ENCODE measurements around the gene EXTL2. TPM values are rescaled to one million over a fixed set of nuclear protein-coding genes. Genes with fewer than 3 reads are reported as not detected.

The EXTL2 gene
- total and polyA plus RNA-seq, 2 donors (not counting 3 experiments of a cell fraction or from before 2014, with no cell fraction given) = 19.4 to 30.7 TPM

- H4K20me1 ChIP-seq (replicated peaks; ENCODE audit: control insufficient read depth, extremely low read depth, insufficient read depth, low read length) = no peaks in the 10 kb centered on the region
- POLR2A ChIA-PET = no interaction called here
- no peak overlapping the region for H3K27ac ChIP-seq (ENCODE audit: insufficient read depth, low read depth, low read length)
- intact Hi-C loops (cut with micrococcal nuclease) = no loop called here
- dilution Hi-C loops (cut with MboI; ENCODE audit: extremely low pct_ligation_motif_present, low sequenced_read_pairs) = loop anchor here (25.0 kb wide), 1 partner anchor 241 kb away; no protein-coding TSS in a partner anchor
- DNase-seq (ENCODE audit: low read depth, low spot score) (no peak), FAIRE-seq (no peak)
- no peaks in the 10 kb centered on the region for H3K36me3 ChIP-seq (ENCODE audit: control insufficient read depth in 2 of 2, extremely low read depth in 1 of 2, insufficient read depth in 2 of 2, low read length in 2 of 2)
- H3K9ac ChIP-seq (replicated peaks; ENCODE audit: extremely low read depth, insufficient read depth, low read length) = no peak overlapping the region
- no peaks in the 10 kb centered on the region for H3K79me2 ChIP-seq (ENCODE audit: control insufficient read depth, insufficient read depth, low read length)
- H3K9me1 ChIP-seq (replicated peaks; ENCODE audit: control insufficient read depth, extremely low read depth, insufficient read depth, low read length) = no peaks in the 10 kb centered on the region
- no peak overlapping the region for H2AFZ ChIP-seq (ENCODE audit: low read depth, low read length)
- H3K4me1 ChIP-seq (ENCODE audit: control insufficient read depth, extremely low read depth, insufficient read depth, low read length) = no peaks in the 10 kb centered on the region
- TF ChIP-seq EZH2 (IDR thresholded peaks at IDR 0.05; ENCODE audit: borderline replicate concordance, low read depth, low read length, severe bottlenecking) (no peak), POLR2AphosphoS5 (IDR thresholded peaks at IDR 0.05; ENCODE audit: insufficient read depth, low read depth, low read length) (no peak), GATA2 (IDR thresholded peaks at IDR 0.05; ENCODE audit: insufficient read depth, insufficient read length, low read depth, low read length) (no peak)
- no peaks in the 10 kb centered on the region for H3K27me3 ChIP-seq (ENCODE audit: control insufficient read depth in 2 of 2, insufficient read depth in 2 of 2, low read length in 2 of 2)
- BruUV-seq (replicated peaks) = no TSS peak
- no peak overlapping the region for H3K4me2 ChIP-seq (ENCODE audit: insufficient read depth, low read length)
- CTCF ChIA-PET = interaction anchor here (0.6 to 1.8 kb wide), 4 partner anchors 15 to 433 kb away, joined by 3 to 5 read pairs (median 4); no protein-coding TSS in a partner anchor
- no peak overlapping the region for H3K4me3 ChIP-seq (replicated peaks in 1 of 3; ENCODE audit: insufficient read depth in 1 of 3, low read depth in 1 of 3, low read length in 3 of 3)
- H3K9me3 ChIP-seq (replicated peaks; ENCODE audit: control insufficient read depth, insufficient read depth, low read length) = no peaks in the 10 kb centered on the region
Observed at GRCh38 chr1:100852976-100853375, 41.7 kb downstream of the EXTL2 start.

GRCh38 chr1:100851726-100852125, 42.9 kb downstream of the EXTL2 start:
- ChIA-PET CTCF (interaction anchor here (0.9 to 1.8 kb wide), 2 partner anchors 14 to 17 kb away, joined by 4 read pairs; no protein-coding TSS in a partner anchor), POLR2A (no interaction called here)
- no peak for DNase-seq (ENCODE audit: low read depth, low spot score)
- FAIRE-seq = peak; percentile 21
- Histone ChIP-seq H3K4me3 (replicated peaks in 1 of 3; ENCODE audit: insufficient read depth in 1 of 3, low read depth in 1 of 3, low read length in 3 of 3) (no peak overlapping the region), H3K27me3 (ENCODE audit: control insufficient read depth in 2 of 2, insufficient read depth in 2 of 2, low read length in 2 of 2) (no peaks in the 10 kb centered on the region), H3K27ac (ENCODE audit: insufficient read depth, low read depth, low read length) (no peak overlapping the region), H3K36me3 (ENCODE audit: control insufficient read depth in 2 of 2, extremely low read depth in 1 of 2, insufficient read depth in 2 of 2, low read length in 2 of 2) (no peaks in the 10 kb centered on the region), H3K79me2 (ENCODE audit: control insufficient read depth, insufficient read depth, low read length) (no peaks in the 10 kb centered on the region), H3K9me3 (replicated peaks; ENCODE audit: control insufficient read depth, insufficient read depth, low read length) (no peaks in the 10 kb centered on the region), H2AFZ (ENCODE audit: low read depth, low read length) (peak overlapping the region; percentile 15), H4K20me1 (replicated peaks; ENCODE audit: control insufficient read depth, extremely low read depth, insufficient read depth, low read length) (no peaks in the 10 kb centered on the region), H3K9me1 (replicated peaks; ENCODE audit: control insufficient read depth, extremely low read depth, insufficient read depth, low read length) (no peaks in the 10 kb centered on the region), H3K4me2 (ENCODE audit: insufficient read depth, low read length) (no peak overlapping the region), H3K4me1 (ENCODE audit: control insufficient read depth, extremely low read depth, insufficient read depth, low read length) (peaks cover 3% of the 10 kb centered on the region), H3K9ac (replicated peaks; ENCODE audit: extremely low read depth, insufficient read depth, low read length) (no peak overlapping the region)
- dilution Hi-C loops (cut with MboI; ENCODE audit: extremely low pct_ligation_motif_present, low sequenced_read_pairs) (loop anchor here (25.0 kb wide), 1 partner anchor 239 kb away; no protein-coding TSS in a partner anchor), intact Hi-C loops (cut with micrococcal nuclease) (no loop called here)
- no peak for TF ChIP-seq EZH2 (IDR thresholded peaks at IDR 0.05; ENCODE audit: borderline replicate concordance, low read depth, low read length, severe bottlenecking)
- BruUV-seq (replicated peaks) = no TSS peak

Data from endothelial cell of umbilical vein (primary cell).